Hepatocyte (in vitro differentiated cells): ENCODE measurements around the gene CRCP.
"Not testable (repeated sequence)": the region's sequence is repeated elsewhere in the genome, so short reads cannot be mapped to it uniquely, and the experiment has no call there.

ENCODE experiments used
- EZH2 ChIP-seq: fragments of 200-600 bp; sonication (generic); IDR thresholded peaks from 2 replicates; pipeline ENCODE4 v1.6.1; 2016; ENCODE audit warnings: antibody characterized with exemption, mild to moderate bottlenecking, borderline replicate concordance
- TF ChIP-seq, protein P1 (sequence below): fragments of 200-600 bp; sonication (generic); IDR thresholded peaks from 2 replicates; pipeline ENCODE4 v1.5.1; 2016; ENCODE audit warnings: antibody characterized with exemption, mild to moderate bottlenecking; ENCODE audit not compliant: poor library complexity

DNA sequence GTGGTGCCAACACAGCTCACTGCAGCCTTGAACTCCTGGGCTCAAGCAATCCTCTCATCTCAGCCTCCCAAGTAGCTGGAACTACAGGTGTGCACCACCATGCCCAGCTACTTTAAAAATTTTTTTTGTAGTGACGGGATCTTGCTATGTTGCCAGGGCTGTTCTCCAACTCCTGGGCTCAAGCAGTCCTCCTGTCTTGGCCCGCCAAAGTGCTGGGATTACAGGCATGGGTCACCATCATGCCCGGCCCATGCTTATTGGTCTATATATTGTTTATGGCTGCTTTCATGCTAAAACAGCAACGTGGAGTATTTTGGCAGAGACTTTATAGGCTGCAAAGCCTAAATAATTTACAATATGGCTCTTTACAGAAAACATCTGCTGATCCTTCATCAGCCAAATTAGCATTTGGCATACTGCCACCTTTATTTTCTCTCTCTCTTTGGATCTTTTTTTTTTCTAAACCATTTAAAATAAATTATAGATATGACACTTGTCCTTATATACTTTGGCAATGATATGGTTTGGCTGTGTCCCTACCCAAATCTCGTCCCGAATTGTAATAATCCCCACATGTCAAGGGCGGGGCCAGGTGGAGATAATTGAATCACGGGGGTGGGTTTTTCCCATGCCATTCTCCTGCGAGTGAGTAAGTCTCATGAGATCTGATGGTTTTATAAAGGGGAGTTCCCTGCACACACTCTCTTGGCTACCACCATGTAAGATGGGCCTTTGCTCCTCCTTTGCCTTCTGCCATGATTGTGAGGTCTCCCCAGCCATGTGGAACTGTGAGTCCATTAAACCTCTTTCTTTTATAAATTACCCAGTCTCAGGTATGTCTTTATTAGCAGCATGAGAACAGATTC, 58.1 kb downstream of the CRCP start:
- TF ChIP-seq, protein P1, sequence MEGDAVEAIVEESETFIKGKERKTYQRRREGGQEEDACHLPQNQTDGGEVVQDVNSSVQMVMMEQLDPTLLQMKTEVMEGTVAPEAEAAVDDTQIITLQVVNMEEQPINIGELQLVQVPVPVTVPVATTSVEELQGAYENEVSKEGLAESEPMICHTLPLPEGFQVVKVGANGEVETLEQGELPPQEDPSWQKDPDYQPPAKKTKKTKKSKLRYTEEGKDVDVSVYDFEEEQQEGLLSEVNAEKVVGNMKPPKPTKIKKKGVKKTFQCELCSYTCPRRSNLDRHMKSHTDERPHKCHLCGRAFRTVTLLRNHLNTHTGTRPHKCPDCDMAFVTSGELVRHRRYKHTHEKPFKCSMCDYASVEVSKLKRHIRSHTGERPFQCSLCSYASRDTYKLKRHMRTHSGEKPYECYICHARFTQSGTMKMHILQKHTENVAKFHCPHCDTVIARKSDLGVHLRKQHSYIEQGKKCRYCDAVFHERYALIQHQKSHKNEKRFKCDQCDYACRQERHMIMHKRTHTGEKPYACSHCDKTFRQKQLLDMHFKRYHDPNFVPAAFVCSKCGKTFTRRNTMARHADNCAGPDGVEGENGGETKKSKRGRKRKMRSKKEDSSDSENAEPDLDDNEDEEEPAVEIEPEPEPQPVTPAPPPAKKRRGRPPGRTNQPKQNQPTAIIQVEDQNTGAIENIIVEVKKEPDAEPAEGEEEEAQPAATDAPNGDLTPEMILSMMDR, result not testable (repeated sequence)
- not testable (repeated sequence) for TF ChIP-seq EZH2
